NCI-H345 treated with DMSO at 0.1 percent for 48 hours (cell line): ENCODE data around the gene VEPH1.

Experiments
- DNase-seq: peaks from one replicate; lab custom pipeline; 2025; ENCODE audit not compliant: unreplicated experiment; lab: John Stamatoyannopoulos, UW

Gene VEPH1

GRCh38 chr3:157313186-157313585, 190.0 kb downstream of the VEPH1 start:
- no peak for DNase-seq

GRCh38 chr3:157312376-157312745, 190.9 kb downstream of the VEPH1 start:
- DNase-seq, result no peak

- no peak for DNase-seq
These were observed 191.4 kb downstream of the VEPH1 start for GRCh38 chr3:157311633-157312375.

- no peak for DNase-seq
These were observed 192.7 kb downstream of the VEPH1 start for GRCh38 chr3:157310329-157311052.

- DNase-seq, result no peak
These were observed 196.7 kb downstream of the VEPH1 start for GRCh38 chr3:157306502-157306901.

- DNase-seq, result no peak
These were observed 197.8 kb downstream of the VEPH1 start for GRCh38 chr3:157305392-157305791.

GRCh38 chr3:157301755-157302154, 201.5 kb downstream of the VEPH1 start:
- DNase-seq, result no peak

- no peak for DNase-seq
These were observed 202.1 kb downstream of the VEPH1 start for GRCh38 chr3:157300981-157301663.

GRCh38 chr3:157300094-157300493, 203.1 kb downstream of the VEPH1 start:
- DNase-seq, result no peak

- DNase-seq, result no peak
These were observed 205.8 kb downstream of the VEPH1 start for GRCh38 chr3:157297328-157297915.

- no peak for DNase-seq
These were observed 208.3 kb downstream of the VEPH1 start for GRCh38 chr3:157294953-157295352.

GRCh38 chr3:157294491-157294890, 208.7 kb downstream of the VEPH1 start:
- DNase-seq, result no peak

GRCh38 chr3:157290766-157291165, 212.4 kb downstream of the VEPH1 start:
- no peak for DNase-seq

- DNase-seq, result no peak
These were observed 217.2 kb downstream of the VEPH1 start for GRCh38 chr3:157285966-157286365.

- DNase-seq, result no peak
These were observed 218.1 kb downstream of the VEPH1 start for GRCh38 chr3:157285141-157285540.

- no peak for DNase-seq
These were observed 218.5 kb downstream of the VEPH1 start for GRCh38 chr3:157284688-157285087.

- no peak for DNase-seq
These were observed 220.7 kb downstream of the VEPH1 start for GRCh38 chr3:157282261-157283191.

GRCh38 chr3:157280786-157281185, 222.4 kb downstream of the VEPH1 start:
- no peak for DNase-seq

GRCh38 chr3:157280354-157280753, 222.9 kb downstream of the VEPH1 start:
- DNase-seq, result no peak

- DNase-seq, result no peak
These were observed 224.0 kb downstream of the VEPH1 start for GRCh38 chr3:157279237-157279636.

- no peak for DNase-seq
These were observed 226.4 kb downstream of the VEPH1 start for GRCh38 chr3:157276801-157277200.
